AG04450 (cell line): Measurements from ENCODE around the gene SPEN. TPM values are rescaled to one million over a fixed set of nuclear protein-coding genes. Genes with fewer than 3 reads are reported as not detected.
"Not testable (repeated sequence)": the region's sequence is repeated elsewhere in the genome, so short reads cannot be mapped to it uniquely, and the experiment has no call there.

ENCODE experiments used
- CTCF ChIA-PET: fragments of 300-600, 350-600 bp; formaldehyde crosslinking; extraction: SDS; loops from one replicate; lab custom pipeline; 2022; ENCODE audit warnings: antibody characterized with exemption, inconsistent platforms; lab: Charles Lee
- POLR2A ChIA-PET: fragments of 350-600 bp; formaldehyde crosslinking; extraction: SDS; loops from one replicate; lab custom pipeline; 2021; ENCODE audit warnings: antibody characterized with exemption, inconsistent platforms; lab: Yijun Ruan, JAX
- DNase-seq: peaks from one replicate; pipeline ENCODE4 v3.0.0-alpha.2; 2011; ENCODE audit warnings: low read depth, low spot score
- H3K27ac ChIP-seq: one replicate; pipeline ENCODE4 v1.5.1; 2012; ENCODE audit warnings: low read depth, low read length, control low read depth
- H3K27me3 ChIP-seq: one replicate; pipeline ENCODE4 v1.6.0; 2012; ENCODE audit warnings: low read length; ENCODE audit not compliant: control insufficient read depth, insufficient read depth
- H3K4me3 ChIP-seq: 2 replicates; pipeline ENCODE4 v1.5.1; 2011; ENCODE audit warnings: mild to moderate bottlenecking, low read depth, low read length, control low read depth
- H3K9me3 ChIP-seq: 2 replicates; pipeline ENCODE4 v1.5.1; 2012; ENCODE audit warnings: low read length; ENCODE audit not compliant: control insufficient read depth, insufficient read depth
- polyA plus RNA-seq: library from polyadenylated mRNA; depleted of rRNA; stranded (reverse); fragments of >200 nt; gene quantifications from 2 replicates; pipeline ENCODE4 v1.2.3, GENCODE V29; 2011
- TF ChIP-seq, protein P1 (sequence below): IDR thresholded peaks from 2 replicates; pipeline ENCODE4 v1.5.1; 2011; ENCODE audit warnings: low read depth, low read length, control low read depth, inconsistent platforms

SPEN gene
- polyA plus RNA-seq, 1 experiment, result 5.2 TPM

- ChIA-PET POLR2A (no interaction called here), CTCF (interaction anchor here (0.6 to 5.5 kb wide), 4 partner anchors 12 to 515 kb away, joined by 3 to 43 read pairs (median 6); no protein-coding TSS in a partner anchor)
- Histone ChIP-seq H3K27ac (no peak overlapping the region), H3K4me3 (no peak overlapping the region), H3K9me3 (no peaks in the 10 kb centered on the region), H3K27me3 (no peaks in the 10 kb centered on the region)
- DNase-seq, result no peak
- TF ChIP-seq, protein P1, sequence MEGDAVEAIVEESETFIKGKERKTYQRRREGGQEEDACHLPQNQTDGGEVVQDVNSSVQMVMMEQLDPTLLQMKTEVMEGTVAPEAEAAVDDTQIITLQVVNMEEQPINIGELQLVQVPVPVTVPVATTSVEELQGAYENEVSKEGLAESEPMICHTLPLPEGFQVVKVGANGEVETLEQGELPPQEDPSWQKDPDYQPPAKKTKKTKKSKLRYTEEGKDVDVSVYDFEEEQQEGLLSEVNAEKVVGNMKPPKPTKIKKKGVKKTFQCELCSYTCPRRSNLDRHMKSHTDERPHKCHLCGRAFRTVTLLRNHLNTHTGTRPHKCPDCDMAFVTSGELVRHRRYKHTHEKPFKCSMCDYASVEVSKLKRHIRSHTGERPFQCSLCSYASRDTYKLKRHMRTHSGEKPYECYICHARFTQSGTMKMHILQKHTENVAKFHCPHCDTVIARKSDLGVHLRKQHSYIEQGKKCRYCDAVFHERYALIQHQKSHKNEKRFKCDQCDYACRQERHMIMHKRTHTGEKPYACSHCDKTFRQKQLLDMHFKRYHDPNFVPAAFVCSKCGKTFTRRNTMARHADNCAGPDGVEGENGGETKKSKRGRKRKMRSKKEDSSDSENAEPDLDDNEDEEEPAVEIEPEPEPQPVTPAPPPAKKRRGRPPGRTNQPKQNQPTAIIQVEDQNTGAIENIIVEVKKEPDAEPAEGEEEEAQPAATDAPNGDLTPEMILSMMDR, result peak; percentile 48
These were observed 44.1 kb upstream of the SPEN start for GRCh38 chr1:15803380-15803779.

GRCh38 chr1:15804060-15804459, 43.4 kb upstream of the SPEN start:
- DNase-seq, result no peak
- no peak overlapping the region for H3K4me3 ChIP-seq
- POLR2A ChIA-PET, result no interaction called here
- H3K9me3 ChIP-seq, result no peaks in the 10 kb centered on the region
- TF ChIP-seq, protein P1, result no peak
- H3K27me3 ChIP-seq, result no peaks in the 10 kb centered on the region
- no peak overlapping the region for H3K27ac ChIP-seq
- CTCF ChIA-PET, result interaction anchor here (0.6 to 5.5 kb wide), 4 partner anchors 12 to 515 kb away, joined by 3 to 43 read pairs (median 6); no protein-coding TSS in a partner anchor

GRCh38 chr1:15807121-15807520, 40.4 kb upstream of the SPEN start:
- CTCF ChIA-PET, result interaction anchor here (0.6 to 3.5 kb wide), 3 partner anchors 8 to 219 kb away, joined by 3 to 26 read pairs (median 4); no protein-coding TSS in a partner anchor

GRCh38 chr1:15807549-15807948, 40.0 kb upstream of the SPEN start, which contains the start of gene UQCRHL:
UQCRHL (minus strand) TSS chr1:15807649; CDS start chr1:15807649, 0 bp downstream.
- DNase-seq, H3K27me3 ChIP-seq, POLR2A ChIA-PET, H3K9me3 ChIP-seq, H3K4me3 ChIP-seq, H3K27ac ChIP-seq: not testable (repeated sequence)
- CTCF ChIA-PET, result interaction anchor here (0.6 to 3.5 kb wide), 3 partner anchors 8 to 219 kb away, joined by 3 to 26 read pairs (median 4); no protein-coding TSS in a partner anchor

More at GRCh38 chr1:15807121-15807520, 40.4 kb upstream of the SPEN start:
- no peaks in the 10 kb centered on the region for H3K9me3 ChIP-seq
- POLR2A ChIA-PET, result no interaction called here
- DNase-seq, result no peak
- no peak overlapping the region for H3K27ac ChIP-seq
- TF ChIP-seq, protein P1, result no peak
- no peak overlapping the region for H3K4me3 ChIP-seq
- no peaks in the 10 kb centered on the region for H3K27me3 ChIP-seq

DNA sequence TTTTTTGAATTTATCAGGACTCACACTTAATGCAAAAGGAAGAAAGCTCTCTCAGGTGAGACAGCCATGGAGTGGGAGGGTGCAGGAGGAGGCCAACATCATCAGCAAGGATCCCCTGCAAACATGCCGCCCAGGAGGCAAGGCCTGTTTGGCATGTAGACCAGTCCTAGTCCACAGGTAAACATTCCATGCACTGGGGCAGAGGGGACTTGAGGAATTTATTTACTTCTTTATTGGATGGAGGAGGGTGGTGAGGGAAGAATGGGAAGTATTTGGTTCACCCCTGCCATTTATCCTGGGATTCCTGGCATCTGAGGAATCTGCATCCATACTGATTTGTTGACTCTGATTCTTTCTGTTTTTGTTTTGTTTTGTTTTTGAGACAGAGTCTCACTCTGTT, 38.6 kb upstream of the SPEN start:
- TF ChIP-seq, protein P1, result no peak
- H3K27me3 ChIP-seq, result no peaks in the 10 kb centered on the region
- DNase-seq, result no peak
- no peak overlapping the region for H3K4me3 ChIP-seq
- H3K27ac ChIP-seq, result no peak overlapping the region
- CTCF ChIA-PET, result no interaction called here
- POLR2A ChIA-PET, result no interaction called here
- H3K9me3 ChIP-seq, result no peaks in the 10 kb centered on the region
